GM21619 (cell line): ENCODE results near the gene UPF1.

Experiments used
- ATAC-seq: cut with Tn5 transposase; IDR thresholded peaks from one replicate; pipeline ENCODE4 v1.9.1; 2021; ENCODE audit not compliant: unreplicated experiment

Gene UPF1

DNA sequence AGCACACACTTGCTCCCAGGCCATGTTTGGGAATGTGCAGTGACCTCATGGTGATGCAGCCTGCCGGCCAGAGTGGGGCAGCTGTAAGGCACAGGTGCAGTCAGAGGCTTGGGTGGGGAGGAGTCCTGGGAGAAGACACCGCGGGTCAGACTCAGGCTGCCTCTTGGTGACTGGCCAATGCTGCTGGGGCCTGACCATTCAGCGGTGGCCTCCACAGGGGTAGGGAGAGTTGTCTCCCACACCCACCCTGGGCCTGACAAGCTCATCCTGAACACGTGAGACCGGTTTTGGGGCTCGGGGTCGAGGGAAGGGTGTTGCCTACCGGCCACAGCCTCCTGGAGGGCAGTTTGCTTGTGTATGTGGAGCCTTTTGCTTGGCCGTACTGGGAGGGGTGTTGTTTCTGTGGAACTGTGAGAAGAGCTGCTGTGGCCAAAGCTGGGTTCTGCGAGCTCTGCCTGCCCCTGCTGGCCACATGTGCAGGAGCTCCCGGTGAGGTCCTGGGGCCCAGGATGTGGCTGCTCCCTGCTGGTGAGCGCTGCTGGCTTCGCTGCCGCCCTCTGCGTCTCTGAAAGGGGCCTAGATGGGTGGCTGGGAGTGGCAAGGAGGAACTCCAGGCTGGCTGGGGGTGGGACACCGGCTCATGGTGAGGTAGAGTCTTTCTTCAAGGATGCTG is 22.1 kb downstream of the UPF1 start:
- no peak for ATAC-seq

DNA sequence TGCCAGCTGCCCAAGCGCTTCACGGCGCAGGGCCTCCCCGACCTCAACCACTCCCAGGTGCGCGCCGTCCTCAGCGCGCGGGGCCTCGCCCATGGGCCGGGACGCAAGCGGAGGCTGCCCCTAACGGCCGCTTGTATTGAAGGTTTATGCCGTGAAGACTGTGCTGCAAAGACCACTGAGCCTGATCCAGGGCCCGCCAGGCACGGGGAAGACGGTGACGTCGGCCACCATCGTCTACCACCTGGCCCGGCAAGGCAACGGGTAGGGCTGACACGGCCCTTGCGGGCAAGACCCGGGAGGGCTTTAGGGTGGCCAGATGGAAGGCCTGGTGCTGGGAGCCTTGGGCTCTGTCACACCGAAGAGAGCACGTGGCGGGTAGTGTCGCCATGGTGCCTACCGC is 23.2 kb downstream of the UPF1 start:
- no peak for ATAC-seq

DNA sequence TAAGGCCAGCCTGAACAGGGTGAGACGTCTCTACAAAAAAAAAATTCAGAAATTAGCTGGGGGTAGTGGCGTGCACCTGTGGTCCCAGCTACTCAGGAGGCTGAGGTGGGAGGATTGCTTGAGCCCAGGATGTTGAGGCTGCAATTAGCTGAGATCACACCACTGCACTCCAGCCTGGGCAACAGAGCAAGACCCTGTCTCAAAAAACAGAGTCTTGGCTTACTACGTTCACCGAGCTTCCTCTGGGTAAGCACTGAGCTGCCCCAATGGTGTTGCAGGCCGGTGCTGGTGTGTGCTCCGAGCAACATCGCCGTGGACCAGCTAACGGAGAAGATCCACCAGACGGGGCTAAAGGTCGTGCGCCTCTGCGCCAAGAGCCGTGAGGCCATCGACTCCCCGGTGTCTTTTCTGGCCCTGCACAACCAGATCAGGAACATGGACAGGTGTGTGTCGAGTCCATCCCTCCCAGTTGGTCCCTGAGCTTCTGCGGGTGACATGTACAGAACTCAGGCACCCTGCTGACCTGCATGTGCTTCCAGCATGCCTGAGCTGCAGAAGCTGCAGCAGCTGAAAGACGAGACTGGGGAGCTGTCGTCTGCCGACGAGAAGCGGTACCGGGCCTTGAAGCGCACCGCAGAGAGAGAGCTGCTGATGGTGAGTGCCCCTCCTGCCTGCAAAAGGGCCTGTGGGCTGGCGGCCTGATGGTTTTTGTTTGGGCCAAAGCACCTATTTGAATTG is 24.1 kb downstream of the UPF1 start:
- no peak for ATAC-seq

DNA sequence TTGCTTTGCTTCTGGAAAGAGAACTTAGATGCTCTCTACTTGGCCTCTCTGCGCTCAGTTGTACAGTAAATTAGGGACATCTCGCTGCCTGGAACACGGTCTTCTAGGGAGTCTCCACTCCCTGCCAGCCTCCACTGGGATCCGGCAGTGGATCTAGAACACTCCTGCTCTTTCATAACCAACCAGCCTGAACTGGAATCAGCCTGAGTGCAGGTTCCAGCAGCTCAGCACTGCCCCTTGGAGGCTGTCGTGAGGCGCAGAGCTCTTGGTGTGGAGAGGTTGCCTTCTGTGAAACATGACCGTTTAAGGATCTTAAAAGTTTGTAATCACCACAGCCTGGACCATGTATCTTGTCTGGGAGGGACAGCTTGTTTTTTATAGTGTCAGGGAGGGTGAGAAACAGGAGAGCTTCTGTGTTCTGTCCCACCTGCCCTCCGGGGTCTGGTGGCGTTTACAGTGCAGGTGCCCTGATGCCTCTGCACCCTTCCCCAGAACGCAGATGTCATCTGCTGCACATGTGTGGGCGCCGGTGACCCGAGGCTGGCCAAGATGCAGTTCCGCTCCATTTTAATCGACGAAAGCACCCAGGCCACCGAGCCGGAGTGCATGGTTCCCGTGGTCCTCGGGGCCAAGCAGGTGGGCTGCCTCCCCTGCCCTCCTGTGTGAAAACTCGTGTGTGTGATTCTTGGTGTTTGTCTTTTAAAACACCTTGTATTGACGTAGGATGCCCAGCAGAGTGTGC is 24.8 kb downstream of the UPF1 start:
- no peak for ATAC-seq

DNA sequence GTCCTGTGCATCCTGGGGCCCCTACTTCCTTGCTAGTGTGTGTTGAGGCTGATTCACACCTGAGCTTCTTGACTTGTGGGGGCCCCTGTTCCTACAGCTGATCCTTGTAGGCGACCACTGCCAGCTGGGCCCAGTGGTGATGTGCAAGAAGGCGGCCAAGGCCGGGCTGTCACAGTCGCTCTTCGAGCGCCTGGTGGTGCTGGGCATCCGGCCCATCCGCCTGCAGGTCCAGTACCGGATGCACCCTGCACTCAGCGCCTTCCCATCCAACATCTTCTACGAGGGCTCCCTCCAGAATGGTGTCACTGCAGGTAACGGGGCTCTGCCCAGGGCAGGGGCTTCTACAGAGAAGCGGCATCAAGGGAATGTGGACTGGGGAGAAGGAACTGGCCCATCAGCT is 25.5 kb downstream of the UPF1 start:
- no peak for ATAC-seq

DNA sequence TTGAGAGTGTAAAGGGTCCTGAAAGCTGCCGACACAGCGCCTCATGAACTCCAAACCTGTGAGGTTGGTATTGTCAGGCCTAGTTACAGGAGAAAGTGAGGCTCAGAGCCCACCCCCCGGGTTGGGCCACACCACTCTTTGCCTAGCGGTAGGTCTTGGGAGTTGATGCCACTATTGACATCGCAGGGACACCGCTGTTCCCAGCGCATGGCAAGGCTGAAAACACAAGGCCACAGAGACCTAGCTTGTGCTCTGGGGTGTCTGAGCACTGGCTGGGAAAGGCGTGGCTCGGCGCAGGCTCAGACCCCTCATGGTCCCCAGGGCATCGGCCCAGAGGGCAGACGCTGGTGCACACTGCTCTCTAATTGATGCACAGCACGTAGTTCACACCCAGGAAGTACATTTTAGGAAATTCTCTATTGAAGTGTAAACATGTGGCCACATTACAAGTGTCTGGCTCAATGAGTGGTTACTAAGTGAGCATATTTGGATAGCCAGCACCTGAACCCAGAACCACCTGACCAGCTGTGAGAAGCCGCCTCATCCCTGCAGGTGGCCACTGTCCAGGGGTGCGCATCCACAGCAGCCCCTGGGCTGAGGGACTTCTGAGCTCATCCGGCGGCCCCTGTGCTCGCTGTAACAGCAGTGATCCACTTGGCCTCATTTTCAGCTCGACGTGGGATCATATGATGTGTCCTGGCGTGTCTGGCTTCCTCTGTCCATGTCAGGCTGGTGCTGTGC is 27.3 kb downstream of the UPF1 start:
- no peak for ATAC-seq

DNA sequence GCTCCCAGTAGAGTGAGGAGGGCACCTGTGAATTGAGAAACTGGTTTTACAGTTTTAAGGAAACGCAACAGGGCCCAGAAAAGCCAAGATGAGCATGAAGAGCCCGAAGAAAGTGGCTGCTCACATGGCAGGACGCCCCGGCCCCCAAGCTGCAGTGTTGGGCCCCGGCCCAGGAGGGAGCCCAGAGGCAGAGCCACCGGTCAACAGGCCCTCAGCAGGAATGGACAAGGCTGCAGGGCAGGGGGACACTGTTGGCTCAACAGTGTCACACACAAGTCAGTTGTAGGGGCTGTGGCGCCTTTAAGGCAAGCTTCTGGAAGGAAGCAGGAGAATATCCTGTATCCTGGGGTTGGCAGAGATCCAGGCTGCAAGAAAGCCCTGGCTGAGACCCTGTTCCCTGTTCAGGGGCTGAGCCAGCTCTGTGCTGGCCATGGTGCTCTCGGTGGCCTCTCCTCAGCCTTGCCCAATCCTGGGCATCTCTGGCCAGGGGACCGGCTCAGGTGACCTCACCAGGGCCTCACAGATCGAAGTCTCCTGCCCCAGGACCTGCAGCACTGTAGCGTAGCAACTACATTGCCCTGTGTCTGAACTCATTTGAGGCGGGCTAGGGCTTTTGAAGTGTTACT is 28.0 kb downstream of the UPF1 start:
- ATAC-seq: no peak

DNA sequence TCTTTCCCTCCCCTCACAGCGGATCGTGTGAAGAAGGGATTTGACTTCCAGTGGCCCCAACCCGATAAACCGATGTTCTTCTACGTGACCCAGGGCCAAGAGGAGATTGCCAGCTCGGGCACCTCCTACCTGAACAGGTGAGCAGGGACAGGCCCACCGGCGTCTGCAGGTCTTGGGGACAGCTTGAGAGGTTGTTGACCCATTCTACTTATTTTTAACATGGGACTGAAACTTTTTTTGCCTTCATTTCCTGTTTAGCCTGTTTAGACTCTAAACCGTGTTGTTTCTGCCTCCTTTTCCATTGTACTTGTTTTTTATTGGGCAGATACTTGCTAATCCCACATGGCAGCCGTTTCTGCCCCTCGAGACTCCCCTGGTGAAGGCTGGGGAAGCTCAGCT is 28.5 kb downstream of the UPF1 start:
- no peak for ATAC-seq

DNA sequence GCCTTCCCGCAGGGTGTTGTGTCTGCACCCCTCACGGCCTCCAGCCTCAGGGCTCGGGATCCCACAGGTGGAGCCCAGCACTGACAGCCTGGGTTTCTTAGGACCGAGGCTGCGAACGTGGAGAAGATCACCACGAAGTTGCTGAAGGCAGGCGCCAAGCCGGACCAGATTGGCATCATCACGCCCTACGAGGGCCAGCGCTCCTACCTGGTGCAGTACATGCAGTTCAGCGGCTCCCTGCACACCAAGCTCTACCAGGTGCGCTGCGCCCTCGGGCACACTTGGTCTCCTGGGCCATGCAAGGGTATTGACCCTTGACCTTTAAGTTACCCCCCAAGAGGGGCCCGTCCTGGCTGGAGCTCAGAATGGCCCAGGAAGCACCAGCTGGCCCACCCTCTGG is 29.0 kb downstream of the UPF1 start:
- ATAC-seq: no peak

DNA sequence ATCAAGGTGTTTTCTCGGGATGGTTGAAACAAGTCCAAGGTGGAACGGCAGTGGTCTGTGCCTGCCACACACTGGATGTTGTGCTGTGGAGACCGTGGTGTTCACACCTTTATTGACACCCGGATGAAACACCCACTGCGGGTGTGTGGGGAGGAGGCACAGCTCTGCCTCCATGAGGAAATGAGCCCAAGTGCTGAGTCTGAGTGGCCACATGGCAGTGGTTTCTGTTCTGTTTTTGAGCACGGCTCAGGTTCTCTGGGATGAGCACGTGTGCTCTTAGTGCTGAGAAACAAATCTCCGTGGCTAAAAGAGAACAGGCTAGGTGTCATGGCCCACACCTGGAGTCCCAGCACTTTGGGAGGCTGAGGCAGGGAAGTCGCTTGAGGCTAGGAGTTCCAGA is 29.5 kb downstream of the UPF1 start:
- ATAC-seq: no peak

DNA sequence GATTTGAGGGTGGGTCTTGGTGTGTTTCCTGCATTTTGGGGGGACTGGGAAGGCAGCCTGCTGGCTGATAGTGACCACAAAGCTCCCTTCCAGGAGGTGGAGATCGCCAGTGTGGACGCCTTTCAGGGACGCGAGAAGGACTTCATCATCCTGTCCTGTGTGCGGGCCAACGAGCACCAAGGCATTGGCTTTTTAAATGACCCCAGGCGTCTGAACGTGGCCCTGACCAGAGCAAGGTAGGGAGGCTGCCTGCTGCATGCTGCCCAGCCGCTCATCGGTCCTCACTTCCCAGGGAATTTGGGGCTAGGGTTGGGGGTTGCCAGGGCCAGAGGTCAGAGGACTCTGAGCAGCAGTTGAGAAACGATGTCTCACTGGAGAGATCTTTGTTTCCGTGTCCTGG is 30.2 kb downstream of the UPF1 start:
- no peak for ATAC-seq

DNA sequence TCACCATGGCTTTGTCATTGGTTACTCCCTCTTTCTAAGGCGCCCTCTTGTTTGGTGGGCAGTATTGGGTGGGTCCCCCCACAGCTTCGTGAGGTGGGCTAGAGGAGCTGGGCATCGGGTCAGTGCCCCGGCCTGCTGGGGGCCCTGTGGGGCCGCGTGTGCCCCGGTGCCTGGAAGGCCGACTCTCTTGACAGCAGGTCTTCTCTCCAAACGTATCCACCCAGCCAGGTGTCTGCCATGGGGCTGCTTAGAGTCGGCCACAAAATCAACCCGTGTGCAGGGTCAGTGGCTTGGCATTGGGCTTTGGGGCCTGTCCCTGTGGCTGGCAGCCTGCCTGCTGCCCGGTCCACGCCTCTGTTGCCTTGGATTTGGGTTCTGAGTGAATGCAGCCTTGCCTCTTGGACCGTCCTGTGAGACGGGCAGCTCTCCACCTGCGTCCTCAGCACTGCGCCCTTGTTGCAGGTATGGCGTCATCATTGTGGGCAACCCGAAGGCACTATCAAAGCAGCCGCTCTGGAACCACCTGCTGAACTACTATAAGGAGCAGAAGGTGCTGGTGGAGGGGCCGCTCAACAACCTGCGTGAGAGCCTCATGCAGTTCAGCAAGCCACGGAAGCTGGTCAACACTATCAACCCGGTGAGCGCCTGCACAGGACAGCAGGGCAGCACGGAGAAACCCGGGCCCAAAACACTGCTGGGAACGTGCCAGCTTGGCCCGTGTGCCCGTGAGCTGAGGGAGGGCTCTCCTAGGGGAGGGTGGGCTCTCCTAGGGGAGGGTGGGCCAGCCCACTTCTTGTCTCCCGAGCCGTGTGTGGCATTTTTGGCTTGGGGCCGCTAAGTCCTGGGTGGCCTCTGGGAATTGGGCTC is 31.4 kb downstream of the UPF1 start:
- no peak for ATAC-seq

DNA sequence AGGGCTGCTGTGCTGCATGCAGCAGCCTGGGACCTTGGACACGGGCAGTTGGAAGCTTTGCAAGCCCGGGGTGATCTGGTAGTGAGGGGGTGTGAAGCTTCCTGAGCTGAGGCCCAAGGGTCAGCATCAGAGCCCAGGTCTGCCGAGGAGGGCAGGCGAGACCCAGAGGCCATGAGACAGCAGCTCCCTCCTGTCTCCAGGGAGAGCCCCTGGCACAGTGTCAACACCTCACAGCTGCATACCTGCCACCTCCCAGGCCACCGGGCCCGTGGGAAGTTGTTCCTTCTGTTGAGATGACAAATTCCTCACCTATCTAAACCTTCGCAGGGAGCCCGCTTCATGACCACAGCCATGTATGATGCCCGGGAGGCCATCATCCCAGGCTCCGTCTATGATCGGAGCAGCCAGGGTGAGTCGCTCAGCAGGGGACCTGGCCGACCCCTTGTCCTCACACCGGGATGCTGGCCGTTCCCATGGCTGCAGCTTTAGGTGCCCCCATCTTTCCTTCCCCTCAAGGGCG is 32.1 kb downstream of the UPF1 start:
- ATAC-seq: no peak

DNA sequence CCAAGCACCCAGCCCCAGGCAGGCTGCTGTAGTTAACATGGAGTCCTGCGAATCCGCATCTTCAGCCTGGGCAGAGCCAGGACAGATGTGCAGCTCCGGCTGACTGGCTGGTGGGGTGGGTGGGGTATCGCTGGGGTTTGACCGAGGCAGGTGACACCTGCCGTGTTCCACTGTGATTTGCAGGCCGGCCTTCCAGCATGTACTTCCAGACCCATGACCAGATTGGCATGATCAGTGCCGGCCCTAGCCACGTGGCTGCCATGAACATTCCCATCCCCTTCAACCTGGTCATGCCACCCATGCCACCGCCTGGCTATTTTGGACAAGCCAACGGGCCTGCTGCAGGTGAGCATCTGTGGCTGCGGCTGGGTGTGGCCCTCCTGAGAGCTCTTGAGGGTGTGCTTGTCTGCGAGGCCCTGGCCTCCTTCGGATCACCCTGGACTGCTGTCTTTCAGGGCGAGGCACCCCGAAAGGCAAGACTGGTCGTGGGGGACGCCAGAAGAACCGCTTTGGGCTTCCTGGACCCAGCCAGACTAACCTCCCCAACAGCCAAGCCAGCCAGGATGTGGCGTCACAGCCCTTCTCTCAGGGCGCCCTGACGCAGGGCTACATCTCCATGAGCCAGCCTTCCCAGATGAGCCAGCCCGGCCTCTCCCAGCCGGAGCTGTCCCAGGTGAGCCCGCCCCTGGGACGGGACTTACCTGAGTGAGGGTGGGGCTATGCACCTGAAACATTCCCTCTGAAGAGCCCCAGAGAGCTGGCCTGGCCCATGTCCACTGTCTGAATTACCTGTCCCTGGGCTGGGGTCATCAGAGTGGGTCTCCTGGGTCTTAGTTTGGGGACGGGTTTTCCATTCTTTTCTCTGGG is 33.6 kb downstream of the UPF1 start:
- ATAC-seq: no peak

DNA sequence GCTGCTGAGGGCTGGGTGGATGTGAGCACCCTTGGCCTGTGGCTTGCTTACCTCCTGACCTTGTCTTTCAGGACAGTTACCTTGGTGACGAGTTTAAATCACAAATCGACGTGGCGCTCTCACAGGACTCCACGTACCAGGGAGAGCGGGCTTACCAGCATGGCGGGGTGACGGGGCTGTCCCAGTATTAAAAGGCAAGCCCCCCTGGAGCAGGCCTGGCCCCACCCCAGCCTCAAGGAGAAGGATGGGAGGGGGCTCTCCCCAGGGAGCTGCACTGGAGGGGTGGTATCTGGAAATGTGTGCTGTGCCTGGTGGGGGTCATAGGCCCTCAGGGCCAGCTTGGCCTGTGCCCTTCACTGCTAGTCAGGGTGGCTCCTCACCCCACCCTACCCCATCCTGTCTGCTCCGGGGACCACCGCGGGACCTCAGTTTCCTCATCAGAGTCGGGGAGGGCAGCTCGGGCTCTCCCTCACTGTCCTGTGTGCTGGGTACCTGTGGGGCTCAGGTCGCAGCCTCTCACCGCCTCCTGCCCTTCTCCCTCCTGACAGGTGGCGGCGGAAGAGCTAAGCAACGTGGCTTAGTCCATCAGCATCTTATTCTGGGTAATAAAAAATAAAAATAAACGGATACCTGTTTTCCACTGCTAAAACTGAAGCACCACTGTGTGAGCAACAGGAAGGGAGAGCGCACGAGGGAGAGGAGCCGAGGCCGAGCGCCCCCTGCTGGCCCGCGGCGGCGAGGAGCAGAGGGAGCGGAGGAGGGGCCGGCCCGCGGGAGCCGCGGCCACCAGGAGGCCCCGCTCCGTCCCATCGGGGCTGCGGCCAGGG is 34.4 kb downstream of the UPF1 start:
- ATAC-seq: no peak

DNA sequence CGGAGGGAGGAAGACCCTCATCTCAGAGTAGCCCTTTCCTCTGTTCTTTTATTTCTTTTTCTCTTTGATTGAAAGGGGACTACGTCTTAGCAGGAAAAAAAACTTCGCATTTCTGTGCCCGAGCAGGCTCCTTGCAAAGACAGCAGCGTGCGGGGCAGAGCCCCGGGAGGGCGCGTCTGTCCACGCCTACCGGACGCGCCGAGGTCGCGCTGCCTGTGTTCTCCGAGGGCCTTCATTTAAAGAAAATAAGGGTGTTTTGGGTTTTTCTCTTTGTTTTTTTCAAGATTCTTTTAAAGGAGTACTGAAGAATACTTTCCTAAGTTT is 35.0 kb downstream of the UPF1 start:
- no peak for ATAC-seq

DNA sequence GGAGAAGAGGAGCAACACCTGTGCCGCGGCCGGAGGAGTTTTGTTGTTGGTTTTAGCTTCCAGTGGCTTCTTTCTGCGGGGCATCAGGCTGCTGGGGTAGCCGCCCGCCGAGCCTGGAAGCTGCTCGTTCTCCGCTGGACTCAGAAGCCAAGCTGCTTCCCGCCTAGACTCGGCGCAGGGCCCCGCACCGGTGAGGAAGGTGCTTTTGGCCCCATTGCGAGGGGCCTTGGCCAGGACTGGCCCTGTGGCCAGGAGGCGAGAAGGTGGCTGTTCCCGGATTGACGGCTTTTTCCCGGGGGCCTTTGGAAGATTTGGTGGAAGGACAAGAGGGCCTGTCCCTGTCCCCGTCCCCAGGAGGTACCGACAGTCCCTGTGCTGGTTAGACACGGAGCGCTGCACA is 35.4 kb downstream of the UPF1 start:
- no peak for ATAC-seq

DNA sequence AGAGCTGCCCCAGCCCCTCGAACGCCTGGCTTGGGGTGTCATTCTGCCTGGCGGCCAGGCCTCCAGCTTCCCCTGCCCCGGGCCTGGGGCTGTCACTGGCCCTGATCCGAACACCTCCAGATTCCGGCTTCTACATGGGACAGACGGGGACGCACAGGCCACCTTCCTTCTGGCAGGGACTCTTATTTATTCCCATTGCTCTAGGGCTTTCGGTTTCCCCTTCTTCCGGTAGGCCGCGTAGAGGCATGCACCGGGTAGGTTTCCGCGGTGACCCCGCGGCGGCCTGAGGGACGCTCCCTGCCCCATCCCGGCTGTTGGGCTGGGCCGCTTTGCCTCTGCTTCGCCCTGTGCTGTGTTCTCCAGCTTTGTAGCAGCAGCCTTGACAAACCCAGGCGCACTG is 36.0 kb downstream of the UPF1 start:
- ATAC-seq: no peak
